GM18870 (cell line): ENCODE data around the gene RIPK3.
"Not testable (repeated sequence)": the region's sequence is repeated elsewhere in the genome, so short reads cannot be mapped to it uniquely, and the experiment has no call there.

Source experiments
- ATAC-seq: cut with Tn5 transposase; IDR thresholded peaks from one replicate; pipeline ENCODE4 v1.9.1; 2021; ENCODE audit warnings: moderate library complexity; ENCODE audit not compliant: unreplicated experiment

The RIPK3 gene

DNA sequence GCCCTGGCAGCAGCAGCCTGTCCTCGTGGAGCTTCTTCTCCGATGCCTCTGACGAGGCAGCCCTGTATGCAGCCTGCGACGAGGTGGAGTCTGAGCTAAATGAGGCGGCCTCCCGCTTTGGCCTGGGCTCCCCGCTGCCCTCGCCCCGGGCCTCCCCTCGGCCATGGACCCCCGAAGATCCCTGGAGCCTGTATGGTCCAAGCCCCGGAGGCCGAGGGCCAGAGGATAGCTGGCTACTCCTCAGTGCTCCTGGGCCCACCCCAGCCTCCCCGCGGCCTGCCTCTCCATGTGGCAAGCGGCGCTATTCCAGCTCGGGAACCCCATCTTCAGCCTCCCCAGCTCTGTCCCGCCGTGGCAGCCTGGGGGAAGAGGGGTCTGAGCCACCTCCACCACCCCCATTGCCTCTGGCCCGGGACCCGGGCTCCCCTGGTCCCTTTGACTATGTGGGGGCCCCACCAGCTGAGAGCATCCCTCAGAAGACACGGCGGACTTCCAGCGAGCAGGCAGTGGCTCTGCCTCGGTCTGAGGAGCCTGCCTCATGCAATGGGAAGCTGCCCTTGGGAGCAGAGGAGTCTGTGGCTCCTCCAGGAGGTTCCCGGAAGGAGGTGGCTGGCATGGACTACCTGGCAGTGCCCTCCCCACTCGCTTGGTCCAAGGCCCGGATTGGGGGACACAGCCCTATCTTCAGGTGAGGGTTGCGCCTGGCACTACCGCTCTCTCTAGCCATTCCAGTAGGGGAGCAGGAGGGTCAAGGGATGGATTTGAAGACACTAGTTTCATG, 30.3 kb upstream of the RIPK3 start:
- no peak for ATAC-seq

DNA sequence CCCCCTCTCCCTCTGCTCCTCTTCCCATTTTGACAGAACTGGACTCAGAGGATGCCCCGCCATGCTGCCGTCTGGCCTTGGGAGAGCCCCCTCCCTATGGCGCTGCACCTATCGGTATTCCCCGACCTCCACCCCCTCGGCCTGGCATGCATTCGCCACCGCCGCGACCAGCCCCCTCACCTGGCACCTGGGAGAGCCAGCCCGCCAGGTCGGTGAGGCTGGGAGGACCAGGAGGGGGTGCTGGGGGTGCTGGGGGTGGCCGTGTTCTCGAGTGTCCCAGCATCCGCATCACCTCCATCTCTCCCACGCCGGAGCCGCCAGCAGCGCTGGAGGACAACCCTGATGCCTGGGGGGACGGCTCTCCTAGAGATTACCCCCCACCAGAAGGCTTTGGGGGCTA, 29.7 kb upstream of the RIPK3 start:
- ATAC-seq, result no peak

DNA sequence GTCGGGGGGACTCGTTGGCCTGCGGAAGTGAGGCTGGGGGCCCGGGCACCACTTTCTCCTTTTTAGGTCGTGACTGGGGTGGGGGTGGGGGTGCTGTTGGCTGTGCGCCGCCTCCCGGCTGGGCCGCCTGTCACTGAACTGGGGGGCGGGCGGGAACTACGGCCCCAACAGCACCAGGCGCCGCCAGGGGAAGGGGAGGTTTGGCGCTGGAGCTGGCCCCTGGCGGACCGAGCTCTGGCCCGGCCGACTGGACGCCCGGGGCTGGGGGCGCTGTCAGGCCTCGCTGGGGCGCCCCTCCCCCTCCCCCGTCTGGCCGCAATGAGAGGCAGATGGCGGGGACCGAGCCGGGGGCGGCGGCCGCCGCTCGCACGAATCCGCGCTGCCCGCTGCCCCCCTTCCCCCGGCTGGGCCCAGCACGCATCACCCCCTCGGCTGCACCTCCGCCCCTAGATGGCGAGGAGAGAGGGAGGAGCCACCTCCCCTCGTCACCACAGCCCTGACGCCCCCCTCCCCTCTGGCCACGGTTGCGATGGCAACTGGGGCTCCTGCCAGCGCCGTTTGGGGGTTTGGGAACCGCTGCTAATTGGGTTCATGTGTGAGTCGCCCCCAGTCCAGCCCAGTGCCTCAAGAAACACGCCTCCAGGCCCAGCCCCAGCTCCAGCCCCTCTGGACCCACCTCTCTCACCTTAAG, 28.9 kb upstream of the RIPK3 start:
- ATAC-seq, result no peak

DNA sequence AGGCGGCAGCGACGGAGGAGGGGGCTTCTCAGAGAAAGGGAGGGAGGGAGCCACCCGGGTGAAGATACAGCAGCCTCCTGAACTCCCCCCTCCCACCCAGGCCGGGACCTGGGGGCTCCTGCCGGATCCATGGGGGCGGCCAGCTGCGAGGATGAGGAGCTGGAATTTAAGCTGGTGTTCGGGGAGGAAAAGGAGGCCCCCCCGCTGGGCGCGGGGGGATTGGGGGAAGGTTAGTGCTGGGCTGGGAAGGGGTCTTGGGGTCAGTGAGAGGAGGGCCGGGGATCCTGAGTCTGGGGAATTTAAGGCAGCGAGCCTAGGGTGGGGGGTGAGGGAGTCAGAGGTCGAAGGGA, 28.4 kb upstream of the RIPK3 start:
- ATAC-seq, result no peak

DNA sequence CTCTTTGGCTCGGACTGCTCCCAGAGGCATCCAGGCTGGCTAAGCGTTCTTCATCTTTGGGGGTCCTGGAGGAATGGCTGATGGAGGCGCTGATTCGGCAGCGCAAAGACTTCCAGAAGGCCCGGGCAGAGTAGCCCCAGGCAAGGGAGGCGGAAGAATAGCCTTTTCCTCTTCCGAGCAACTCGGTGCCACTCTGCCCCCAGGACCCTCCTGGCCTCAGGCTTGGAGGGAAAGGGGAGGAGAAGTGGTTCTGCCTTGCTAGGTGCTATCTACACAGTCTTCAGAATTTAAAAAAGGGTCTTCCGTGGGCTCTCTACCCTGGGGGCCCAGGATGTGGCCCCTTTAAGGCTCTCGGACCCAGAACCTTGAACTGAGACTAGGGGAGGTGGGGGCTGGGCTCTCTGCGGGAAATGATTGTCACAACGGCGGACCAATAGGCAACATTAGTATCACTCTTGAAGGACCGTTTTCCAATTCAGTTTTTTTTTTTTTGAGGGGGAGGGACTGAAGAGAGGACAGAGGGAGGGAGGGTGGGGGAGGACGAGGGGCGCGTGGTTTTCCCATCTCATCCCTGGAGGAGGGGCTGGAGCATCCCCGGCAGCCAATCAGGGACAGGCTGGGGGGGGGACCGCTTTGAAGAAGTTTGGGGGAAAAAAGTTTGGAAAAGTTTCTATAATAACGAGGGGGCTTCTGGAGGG, 27.9 kb upstream of the RIPK3 start, which contains the start of gene NFATC4:
NFATC4 (plus strand) TSS at position 671 of the 698 bp plus-strand sequence. CDS start 157 bp downstream, outside the sequence.
- ATAC-seq, result peak; percentile 19

DNA sequence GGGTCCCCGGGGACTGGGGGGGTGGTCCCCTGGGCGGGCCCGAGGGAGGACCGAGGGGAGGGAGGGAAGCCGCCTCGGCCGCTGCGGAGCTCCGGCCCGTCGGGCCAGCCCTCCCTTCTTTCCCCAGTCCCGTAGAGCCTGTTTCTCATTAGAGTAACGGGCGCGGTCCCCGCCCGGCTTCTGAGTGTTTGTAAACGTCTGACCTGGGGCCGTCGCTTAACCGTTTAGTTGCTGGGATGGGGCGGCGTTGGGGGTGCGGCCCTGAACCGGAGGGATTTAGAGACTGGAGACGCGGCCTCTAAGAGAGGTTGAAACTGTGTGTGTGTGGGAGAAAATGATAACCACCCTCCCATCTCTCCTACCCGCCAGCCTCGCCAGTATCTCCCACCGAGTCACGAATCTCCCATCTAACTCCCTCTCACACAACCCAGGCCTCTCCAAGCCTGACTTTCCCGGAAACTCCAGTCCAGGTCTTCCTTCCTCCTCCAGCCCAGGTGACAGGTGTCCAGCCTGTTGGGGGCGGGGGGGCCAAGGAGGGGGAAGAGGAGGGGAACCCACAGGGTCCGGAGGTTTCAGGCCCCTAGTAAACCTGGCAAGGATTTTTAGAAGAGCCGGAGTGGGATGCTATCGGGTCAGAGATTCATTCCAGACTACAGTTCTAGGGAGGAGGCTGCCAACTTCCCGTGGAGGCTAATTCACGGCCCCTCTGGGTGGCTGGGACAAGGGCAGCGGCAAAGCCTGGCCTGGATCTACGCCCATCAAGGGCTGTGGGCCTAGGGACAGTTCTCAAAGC, 27.1 kb upstream of the RIPK3 start:
- peak; percentile 46 for ATAC-seq

DNA sequence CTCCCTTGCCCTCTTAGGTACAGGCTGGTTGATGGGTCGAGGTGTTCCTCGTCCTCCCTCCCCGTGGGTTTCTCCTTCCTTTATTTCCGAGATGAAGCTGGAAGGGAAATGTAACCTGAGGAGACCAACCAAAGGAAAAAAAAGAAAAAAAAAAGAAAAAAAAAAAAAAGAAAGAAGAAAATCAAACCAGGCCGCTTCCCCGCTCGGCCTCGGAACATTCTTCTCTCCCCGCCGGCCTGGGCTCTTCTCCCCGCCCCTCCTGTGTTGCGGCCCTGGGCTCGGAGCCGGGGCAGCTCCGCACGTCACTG, 26.6 kb upstream of the RIPK3 start:
- peak; percentile 31 for ATAC-seq

DNA sequence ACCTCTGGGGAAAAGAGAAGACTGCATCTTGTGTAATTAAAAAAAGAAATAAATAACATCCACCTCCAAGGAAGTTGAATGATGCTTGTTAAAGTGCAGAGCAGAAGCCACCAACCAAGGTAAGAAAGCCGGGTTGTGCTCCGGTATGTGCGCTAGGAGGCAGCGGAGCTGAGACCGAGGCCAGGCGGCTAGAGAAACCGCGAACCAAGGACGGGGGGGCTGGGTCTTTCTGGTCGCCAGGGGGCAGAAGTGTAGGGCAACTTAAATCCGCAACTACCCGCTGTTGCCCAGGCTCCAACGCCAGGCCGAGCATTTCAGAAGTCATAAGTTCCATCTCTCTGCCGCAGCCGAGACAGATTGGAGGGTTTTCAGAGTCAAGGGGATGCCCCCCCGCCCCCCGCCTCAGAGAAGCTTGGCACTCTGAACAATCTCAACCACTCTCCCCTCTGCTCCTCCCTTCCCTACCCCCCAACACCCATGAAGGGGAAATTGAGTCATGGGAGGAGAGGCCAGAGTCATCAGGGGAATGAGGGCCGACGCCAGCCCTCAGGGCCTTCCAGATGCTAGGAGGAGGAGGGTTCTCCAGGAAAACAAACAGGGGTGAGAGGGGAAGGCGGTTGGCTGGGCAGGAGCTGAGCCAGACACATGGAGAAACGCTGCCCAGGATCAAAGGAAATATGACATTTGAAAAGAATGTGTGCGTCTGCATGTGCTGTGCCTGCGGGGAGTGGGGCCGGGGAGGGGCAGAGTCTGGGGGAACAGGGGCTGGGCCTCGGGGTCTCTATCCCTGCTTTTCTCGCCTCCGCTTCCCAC, 26.0 kb upstream of the RIPK3 start:
- no peak for ATAC-seq

DNA sequence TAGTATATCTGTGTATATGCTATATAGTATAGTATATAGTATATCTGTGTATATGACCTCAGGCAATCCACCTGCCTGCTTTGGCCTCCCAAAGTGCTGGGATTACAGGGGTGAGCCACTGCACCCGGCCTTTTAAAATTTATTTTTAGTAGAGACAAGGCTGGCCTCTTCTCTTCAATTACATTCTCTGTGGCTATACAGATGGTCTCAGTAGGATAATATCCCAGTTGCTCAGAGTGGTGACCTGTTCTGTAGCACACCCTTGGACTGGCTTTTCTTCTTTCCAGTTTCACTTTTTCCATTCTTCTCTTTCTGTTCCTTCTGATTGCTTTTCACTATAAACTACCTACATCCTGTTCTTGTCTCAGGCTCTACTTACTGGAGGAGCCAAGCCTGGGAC, 25.1 kb upstream of the RIPK3 start:
- no peak for ATAC-seq

DNA sequence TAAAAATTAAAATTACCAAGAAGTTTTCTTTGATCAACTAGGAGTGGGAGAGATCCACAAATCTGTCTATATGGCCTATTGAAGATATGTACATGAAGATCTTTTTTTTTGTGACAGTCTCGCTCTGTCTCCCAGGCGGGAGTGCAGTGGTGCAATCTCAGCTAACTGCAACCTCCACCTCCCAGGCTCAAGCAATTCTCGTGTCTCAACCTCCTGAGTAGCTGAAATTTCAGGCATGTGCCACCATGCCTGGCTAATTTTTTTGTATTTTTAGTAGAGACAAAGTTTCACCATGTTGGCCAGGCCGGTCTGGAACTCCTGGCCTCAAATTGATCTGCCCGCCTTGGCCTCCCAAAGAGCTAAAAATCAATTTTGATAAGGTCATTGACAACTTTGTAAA, 23.6 kb upstream of the RIPK3 start:
- ATAC-seq, result no peak

DNA sequence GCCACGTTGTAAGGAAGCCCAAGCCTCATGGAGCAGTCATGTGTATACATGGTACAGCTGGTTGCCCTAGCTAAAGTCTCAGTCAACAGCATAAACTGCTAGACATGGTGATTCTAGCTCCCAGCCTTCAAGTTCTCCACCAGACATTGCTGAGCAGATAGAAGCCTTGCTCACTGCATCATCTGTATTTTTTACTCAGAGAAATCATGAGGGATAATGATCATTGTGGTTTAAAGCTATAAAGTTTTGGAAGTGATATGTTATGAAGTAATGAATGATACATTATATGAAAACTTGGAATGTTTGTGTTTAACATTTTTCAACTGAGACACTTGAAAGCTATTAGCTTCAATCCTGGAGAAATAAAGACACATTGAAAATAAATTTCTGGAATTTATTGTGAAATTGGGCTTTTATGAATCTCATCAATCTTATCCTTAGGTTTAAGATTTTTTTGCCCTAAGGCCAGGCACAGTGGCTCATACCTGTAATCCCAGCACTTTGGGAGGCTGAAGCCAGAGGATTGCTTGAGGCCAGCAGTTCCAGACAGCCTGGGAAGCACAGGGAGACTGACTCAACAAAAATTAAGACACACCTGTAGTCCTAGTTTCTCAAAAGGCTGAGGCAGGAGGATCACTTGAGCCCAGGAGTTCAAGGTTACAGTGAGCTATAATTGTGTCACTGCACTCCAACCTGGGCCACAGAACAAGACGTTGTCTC, 22.6 kb upstream of the RIPK3 start:
- ATAC-seq, result no peak

DNA sequence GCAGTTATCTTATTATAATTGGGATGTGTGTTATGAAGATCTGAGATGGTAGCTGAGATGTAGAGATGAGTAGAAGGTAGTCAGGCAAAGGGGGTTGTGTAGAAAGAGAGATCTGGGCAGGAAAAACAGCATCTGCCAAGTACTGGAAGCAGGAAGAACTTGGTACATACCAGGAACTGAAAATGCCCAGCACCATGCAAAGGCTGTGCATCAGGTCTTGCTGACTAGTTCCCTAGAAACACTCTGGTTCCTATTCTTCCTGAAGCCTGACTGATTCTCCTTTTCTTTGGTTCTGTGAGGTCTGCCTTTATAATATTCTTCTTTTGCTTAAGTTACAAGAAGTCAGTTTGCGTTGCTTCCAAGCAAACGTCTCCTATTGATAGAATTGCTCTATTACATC, 21.5 kb upstream of the RIPK3 start:
- no peak for ATAC-seq

DNA sequence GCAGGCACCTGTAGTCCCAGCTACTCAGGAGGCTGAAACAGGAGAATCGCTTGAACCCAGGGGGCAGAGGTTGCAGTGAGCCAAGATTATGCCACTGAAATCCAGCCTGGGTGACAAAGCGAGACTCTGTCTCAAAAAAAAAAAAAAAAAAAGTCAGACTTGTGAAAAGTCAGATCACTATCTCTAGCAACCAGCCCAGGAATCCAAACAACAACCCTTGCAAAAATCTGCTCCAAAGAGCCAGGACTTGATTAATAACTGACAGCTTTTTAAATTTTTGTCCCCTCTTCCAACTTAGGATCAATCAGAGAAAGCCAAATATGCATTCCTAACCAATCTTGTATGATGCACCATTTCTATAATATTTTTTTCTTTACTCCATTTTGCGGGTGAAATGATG, 20.5 kb upstream of the RIPK3 start:
- ATAC-seq, result no peak

DNA sequence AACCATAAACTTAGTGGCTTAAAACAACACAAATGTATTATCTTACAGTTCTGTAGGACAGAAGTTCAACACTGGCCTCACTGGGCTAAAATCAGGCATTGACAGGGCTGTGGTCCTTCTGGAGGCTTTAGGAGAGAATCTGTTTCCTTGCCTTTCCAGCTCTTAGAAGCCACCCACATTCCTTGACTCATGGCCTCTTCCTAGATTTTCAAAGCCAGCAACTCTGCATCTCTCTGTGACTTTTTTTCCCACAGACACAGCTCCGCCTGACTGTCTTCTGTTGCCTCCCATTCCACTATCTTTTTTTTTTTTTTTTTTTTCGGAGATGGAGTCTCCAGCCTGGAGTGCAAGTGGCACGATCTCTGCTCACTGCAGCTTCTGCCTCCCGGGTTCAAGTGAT, 16.4 kb upstream of the RIPK3 start:
- ATAC-seq, result no peak

DNA sequence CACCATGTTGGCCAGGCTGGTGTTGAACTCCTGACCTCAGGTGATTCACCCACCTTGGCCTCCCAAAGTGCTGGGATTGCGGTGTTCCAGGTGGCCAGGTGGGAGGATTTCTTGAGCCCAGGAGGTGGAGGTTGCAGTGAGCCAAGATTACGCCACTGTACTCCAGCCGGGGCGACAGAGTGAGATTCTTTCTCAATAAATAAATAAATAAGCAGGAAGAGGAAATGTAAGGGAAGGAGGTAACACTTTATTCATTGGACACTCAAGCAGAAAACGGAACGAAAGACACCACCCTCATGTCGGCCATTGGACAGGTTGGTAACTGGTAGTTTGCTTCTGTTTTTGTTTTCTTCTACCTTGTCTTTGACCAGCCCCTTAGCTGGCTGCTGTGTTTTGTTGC, 15.2 kb upstream of the RIPK3 start:
- no peak for ATAC-seq

DNA sequence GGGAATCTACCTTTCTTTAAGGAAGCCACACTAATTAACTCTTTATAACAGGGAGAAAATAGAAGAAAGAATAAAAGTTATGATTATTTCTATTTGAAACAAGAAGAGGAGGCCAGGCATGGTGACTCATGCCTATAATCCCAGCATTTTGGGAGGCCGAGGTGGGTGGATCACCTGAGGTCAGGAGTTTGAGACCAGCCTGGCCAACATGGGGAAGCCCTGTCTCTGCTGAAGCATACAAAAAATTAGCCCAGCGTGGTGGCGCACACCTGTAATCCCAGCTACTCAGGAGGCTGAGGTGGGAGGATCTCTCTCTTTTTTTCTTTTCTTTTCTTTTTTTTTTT, 14.7 kb upstream of the RIPK3 start:
- ATAC-seq, result not testable (repeated sequence)

DNA sequence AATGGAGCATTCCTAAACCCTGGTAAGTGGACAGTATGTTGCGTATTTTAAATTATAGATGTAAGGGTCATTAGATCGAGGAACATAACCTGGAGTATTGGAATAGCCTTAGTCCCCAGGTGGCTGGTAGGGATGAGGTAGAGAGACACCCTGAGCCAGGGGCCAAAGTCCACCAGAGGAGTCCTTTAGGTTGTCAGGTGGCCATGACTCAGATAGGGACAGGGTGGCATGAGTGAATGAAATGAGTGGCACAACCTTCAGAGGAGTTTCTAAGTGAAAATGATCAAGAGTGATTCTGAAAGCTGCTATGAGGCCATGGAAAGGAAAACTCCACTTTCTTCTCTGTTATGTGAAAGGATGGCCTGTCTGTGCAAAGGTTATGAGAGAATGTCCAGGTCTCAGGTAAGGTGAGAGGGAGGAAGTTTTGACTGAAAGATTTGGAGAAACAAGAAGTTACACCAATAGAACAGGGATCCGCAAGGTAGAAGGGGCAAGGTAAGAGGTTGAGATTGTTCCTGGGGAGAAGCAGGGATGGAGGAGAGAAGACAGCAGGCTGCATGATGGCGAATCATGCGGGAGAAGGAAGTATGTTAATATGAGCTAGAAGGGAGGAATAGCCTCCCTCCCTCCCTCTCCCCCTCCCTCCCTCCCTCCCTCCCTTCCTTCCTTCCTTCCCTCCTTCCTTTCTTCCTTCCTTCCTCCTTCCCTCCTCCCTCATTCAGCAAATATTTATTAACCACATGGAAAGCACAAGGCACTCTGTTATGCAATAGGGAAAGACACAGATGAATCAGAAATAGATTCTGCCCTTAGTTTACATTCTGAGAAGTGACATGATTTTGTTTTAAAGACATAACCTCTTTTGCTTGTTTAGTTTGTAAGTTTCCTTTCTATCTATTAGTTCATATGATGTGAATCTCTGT, 14.0 kb upstream of the RIPK3 start:
- ATAC-seq, result no peak

DNA sequence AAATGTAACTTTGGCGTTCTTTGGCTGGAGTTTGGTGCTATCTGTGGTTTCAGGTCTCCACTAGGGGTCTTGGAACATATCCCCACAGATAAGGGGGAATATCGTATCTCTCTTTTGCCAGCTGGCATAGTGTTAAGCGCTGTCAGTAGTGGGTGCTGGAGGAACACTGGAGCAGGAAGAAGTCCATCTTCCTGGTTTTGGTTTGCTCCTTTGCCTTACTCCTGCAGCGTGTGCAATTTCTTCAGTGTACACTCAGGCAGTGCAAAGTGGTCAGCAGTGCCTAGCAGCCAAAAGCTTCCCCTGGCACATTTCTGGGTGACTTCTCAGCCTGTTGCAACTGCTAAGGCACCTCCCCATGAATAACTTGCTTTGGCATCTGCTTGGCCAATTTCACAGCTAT, 11.7 kb upstream of the RIPK3 start:
- ATAC-seq, result no peak

DNA sequence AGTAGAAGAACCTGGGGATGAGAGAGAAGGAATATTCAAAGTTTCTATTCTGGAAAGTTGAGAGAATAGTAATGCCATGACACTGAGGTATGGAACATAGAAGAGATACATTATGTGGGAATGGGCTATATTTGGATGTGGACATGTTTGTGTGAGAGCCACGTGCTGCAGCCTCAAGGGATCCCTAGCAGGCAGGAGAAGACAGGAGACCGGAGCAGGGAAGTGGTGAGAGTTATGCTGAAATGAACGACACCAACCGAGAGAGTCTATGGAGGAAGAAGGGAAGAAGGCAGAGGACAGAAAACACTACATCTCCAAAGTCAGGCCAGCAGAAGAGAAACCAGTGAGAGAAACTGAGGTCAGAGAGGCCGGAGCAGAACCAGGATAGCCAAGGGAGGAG, 10.0 kb upstream of the RIPK3 start:
- ATAC-seq, result no peak
